KMS-11 (cell line): ENCODE results near the gene SLC25A34.

Experiments
- H2AFZ ChIP-seq: fragments of 200-600 bp; sonication (generic); 2 replicates; pipeline ENCODE4 v1.6.1; 2016; ENCODE audit warnings: antibody characterized with exemption, mixed run types, low read depth
- H3K27ac ChIP-seq: fragments of 200-600 bp; sonication (generic); 2 replicates; pipeline ENCODE4 v1.6.1; 2016; ENCODE audit warnings: mild to moderate bottlenecking, mixed run types
- H3K27me3 ChIP-seq: fragments of 200-600 bp; sonication (generic); 2 replicates; pipeline ENCODE4 v1.6.1; 2017; ENCODE audit warnings: mild to moderate bottlenecking, low read depth, mixed run types, moderate library complexity; ENCODE audit not compliant: insufficient read depth
- H3K36me3 ChIP-seq: fragments of 200-600 bp; sonication (generic); 2 replicates; pipeline ENCODE4 v1.6.1; 2017; ENCODE audit warnings: mild to moderate bottlenecking, mixed run types; ENCODE audit not compliant: insufficient read depth
- H3K4me1 ChIP-seq: fragments of 200-600 bp; sonication (generic); 2 replicates; pipeline ENCODE4 v1.6.1; 2016; ENCODE audit warnings: mild to moderate bottlenecking, low read depth, mixed run types; ENCODE audit not compliant: poor library complexity, severe bottlenecking
- H3K4me2 ChIP-seq: fragments of 200-600 bp; sonication (generic); 2 replicates; pipeline ENCODE4 v1.7.0; 2016; ENCODE audit warnings: mild to moderate bottlenecking, mixed run types
- H3K4me3 ChIP-seq: fragments of 200-600 bp; sonication (generic); IDR thresholded peaks from 2 replicates; pipeline ENCODE4 v1.6.1; 2017; ENCODE audit warnings: low read depth, low read length, mixed read lengths; ENCODE audit not compliant: insufficient read depth
- H3K79me2 ChIP-seq: fragments of 200-600 bp; sonication (generic); 2 replicates; pipeline ENCODE4 v1.6.1; 2016; ENCODE audit warnings: low read depth, mixed run types; ENCODE audit not compliant: insufficient read depth
- H3K9ac ChIP-seq: fragments of 200-600 bp; sonication (generic); 2 replicates; pipeline ENCODE4 v1.6.1; 2016; ENCODE audit warnings: mild to moderate bottlenecking, mixed run types
- H4K20me1 ChIP-seq: fragments of 200-600 bp; sonication (generic); 2 replicates; pipeline ENCODE4 v1.6.1; 2016; ENCODE audit warnings: mild to moderate bottlenecking, mixed run types; ENCODE audit not compliant: insufficient read depth
- CTCF ChIP-seq: fragments of 200-600 bp; sonication (generic); conservative IDR thresholded peaks from 2 replicates; pipeline ENCODE4 v1.6.1; 2017; ENCODE audit warnings: low read depth, mild to moderate bottlenecking, antibody characterized with exemption, low read length, moderate library complexity, mixed read lengths

SLC25A34 gene

DNA sequence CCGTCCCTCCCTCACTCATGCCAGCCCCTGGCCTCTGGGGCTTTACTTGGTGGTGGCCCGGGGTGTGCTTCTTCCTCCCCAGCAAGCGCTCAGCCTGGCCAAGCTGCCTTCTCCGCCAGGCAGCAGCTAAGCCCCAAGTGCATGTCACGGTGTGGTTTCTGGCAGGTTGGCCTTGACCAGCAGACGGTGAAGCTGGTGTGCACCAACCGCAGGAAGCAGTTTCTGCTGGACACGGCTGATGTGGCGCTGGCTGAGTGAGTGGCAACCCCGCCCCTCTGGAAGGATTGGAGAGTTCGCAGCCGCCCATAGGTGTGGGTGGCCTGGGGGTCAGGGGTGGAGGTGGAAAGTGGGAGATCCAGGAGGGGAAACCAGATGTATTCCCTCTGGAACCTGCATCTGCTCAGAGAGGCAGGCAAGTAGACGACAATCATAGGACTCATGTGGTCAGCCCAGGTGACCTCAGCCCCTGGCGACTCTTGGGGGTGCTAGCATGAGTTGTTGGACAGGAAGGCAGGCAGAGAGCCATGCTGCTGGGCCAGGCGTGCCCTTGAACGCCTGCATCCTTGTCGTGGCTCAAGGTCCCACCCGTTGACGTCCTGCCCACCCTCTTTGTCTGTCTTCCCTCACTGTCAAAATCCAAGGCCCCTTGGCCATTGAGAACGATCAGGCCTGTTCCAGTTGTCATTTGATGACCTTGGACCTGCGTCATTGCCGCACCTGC, 7.0 kb upstream of the SLC25A34 start:
- TF ChIP-seq CTCF: no peak
- Histone ChIP-seq H3K4me3 (no peak overlapping the region), H3K9ac (no peak overlapping the region), H3K27me3 (no peaks in the 10 kb centered on the region), H3K36me3 (0 out of 2 replicates have a peak, but pooled peaks cover 4% of the 10 kb centered on the region), H4K20me1 (no peaks in the 10 kb centered on the region), H3K4me1 (no peaks in the 10 kb centered on the region), H3K27ac (no peak overlapping the region), H3K79me2 (no peaks in the 10 kb centered on the region), H2AFZ (no peak overlapping the region), H3K4me2 (no peak overlapping the region)

DNA sequence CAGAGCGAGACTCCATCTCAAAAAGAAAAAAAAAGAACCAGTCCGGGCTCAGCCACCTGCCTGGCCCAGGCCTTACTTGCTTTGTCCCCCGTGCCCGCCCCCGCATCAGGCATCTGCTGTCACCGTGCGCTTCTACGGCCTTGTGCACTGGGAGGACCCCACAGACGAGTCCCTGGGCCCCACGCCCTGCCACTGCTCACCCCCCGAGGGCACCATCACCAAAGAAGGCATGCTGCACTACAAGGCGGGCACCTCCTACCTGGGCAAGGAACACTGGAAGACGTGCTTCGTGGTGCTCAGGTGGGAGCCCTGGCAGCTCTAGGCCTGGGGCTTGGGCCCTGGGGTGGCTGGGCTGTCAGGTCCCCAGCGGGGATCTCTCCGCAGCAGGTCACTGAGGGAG, 5.6 kb upstream of the SLC25A34 start:
- Histone ChIP-seq H3K36me3 (0 out of 2 replicates have a peak, but pooled peaks cover 4% of the 10 kb centered on the region), H2AFZ (no peak overlapping the region), H3K9ac (no peak overlapping the region), H4K20me1 (no peaks in the 10 kb centered on the region), H3K4me2 (no peak overlapping the region), H3K4me3 (no peak overlapping the region), H3K79me2 (no peaks in the 10 kb centered on the region), H3K4me1 (no peaks in the 10 kb centered on the region), H3K27me3 (no peaks in the 10 kb centered on the region), H3K27ac (no peak overlapping the region)
- TF ChIP-seq CTCF: no peak

DNA sequence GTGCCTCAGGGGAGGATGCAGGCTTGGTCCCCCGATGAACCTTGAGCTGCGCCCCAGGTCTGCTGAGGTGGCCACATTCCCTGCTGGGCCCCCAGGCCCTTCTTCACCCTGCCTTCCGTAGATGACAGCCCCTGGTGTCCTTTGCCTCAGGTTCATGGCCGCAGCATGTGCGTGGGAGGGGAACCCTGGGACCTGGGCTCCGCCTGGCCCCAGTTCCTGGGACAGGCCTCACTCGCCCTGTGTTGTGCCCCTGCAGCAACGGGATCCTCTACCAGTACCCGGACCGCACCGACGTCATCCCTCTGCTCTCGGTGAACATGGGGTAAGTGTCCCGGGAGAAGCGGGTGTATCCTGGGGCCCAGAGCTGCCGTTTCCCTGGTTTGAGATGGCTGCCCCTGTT, 5.1 kb upstream of the SLC25A34 start:
- no peak for TF ChIP-seq CTCF
- no peak overlapping the region for H3K4me2 ChIP-seq
- 0 out of 2 replicates have a peak, but pooled peaks cover 4% of the 10 kb centered on the region for H3K36me3 ChIP-seq

GRCh38 chr1:15731735-15732685, 4.0 kb upstream of the SLC25A34 start:
- H3K27me3 ChIP-seq: no peaks in the 10 kb centered on the region
- no peak overlapping the region for H3K4me2 ChIP-seq
- no peaks in the 10 kb centered on the region for H3K4me1 ChIP-seq
- no peak overlapping the region for H3K4me3 ChIP-seq
- no peaks in the 10 kb centered on the region for H3K79me2 ChIP-seq
- H3K9ac ChIP-seq: no peak overlapping the region
- H3K36me3 ChIP-seq: 0 out of 2 replicates have a peak, but pooled peaks cover 4% of the 10 kb centered on the region
- no peaks in the 10 kb centered on the region for H4K20me1 ChIP-seq
- H2AFZ ChIP-seq: no peak overlapping the region
- TF ChIP-seq CTCF: no peak
- no peak overlapping the region for H3K27ac ChIP-seq

More for the DNA sequence above, 5.1 kb upstream of the SLC25A34 start:
- H2AFZ ChIP-seq: no peak overlapping the region
- no peaks in the 10 kb centered on the region for H3K4me1 ChIP-seq
- no peaks in the 10 kb centered on the region for H3K27me3 ChIP-seq
- no peak overlapping the region for H3K9ac ChIP-seq
- H3K79me2 ChIP-seq: no peaks in the 10 kb centered on the region
- H4K20me1 ChIP-seq: no peaks in the 10 kb centered on the region
- H3K27ac ChIP-seq: no peak overlapping the region
- no peak overlapping the region for H3K4me3 ChIP-seq
